Measurements from ENCODE around the gene RCCD1. TPM values are rescaled to one million over a fixed set of nuclear protein-coding genes. Genes with fewer than 3 reads are reported as not detected.

Gene RCCD1
- total RNA-seq, 1 experiment from 2014 or later, result 38.5 TPM

- peaks cover 0 to 4% of the 10 kb centered on the region in 2 experiments; a peak in 3 of 4 replicates for H3K36me3 ChIP-seq (ENCODE audit: control insufficient read depth in 1 of 2, insufficient read depth in 2 of 2, low read length in 2 of 2)
- H3K9me2 ChIP-seq (ENCODE audit: insufficient read depth), result no peaks in the 10 kb centered on the region
- DNase-seq (ENCODE audit: low read depth, low spot score), result no peak
- H3K27ac ChIP-seq (ENCODE audit: low read depth, low read length), result no peak overlapping the region
- H3K4me3 ChIP-seq (replicated peaks in 1 of 2; ENCODE audit: low read depth in 1 of 2, low read length in 2 of 2), result no peak overlapping the region
- H3K79me2 ChIP-seq (ENCODE audit: insufficient read depth, low read length), result no peaks in the 10 kb centered on the region
- no peak overlapping the region for H2AFZ ChIP-seq (ENCODE audit: low read depth, low read length, poor library complexity, severe bottlenecking)
- H3K9me3 ChIP-seq (ENCODE audit: control insufficient read depth in 1 of 2, insufficient read depth in 1 of 2, low read depth in 1 of 2, low read length in 2 of 2), result no peaks in the 10 kb centered on the region
- BruUV-seq (replicated peaks), result no TSS peak
- no peak for ATAC-seq
- no peaks in the 10 kb centered on the region for H3K27me3 ChIP-seq (ENCODE audit: insufficient read depth, low read length)
- intact Hi-C loops (cut with micrococcal nuclease), result no loop called here
- ChIA-PET RAD21 (ENCODE audit: low non-redundant PET in 1 of 2, low total read pairs in 2 of 2, uncharacterized antibody in 2 of 2, unreplicated experiment in 2 of 2) (no interaction called here), CTCF (interaction anchor here (2.0 kb wide), 1 partner anchor 10 kb away, joined by 8 read pairs; the partner anchor contains the start of gene HDDC3), POLR2A (no interaction called here)
- no peaks in the 10 kb centered on the region for H4K20me1 ChIP-seq (ENCODE audit: insufficient read depth)
- no peak overlapping the region for H3K4me2 ChIP-seq (ENCODE audit: low read length)
- TF ChIP-seq YY1 (IDR thresholded peaks at IDR 0.05; ENCODE audit: extremely low read depth, insufficient replicate concordance, low read depth, low read length) (no peak), JUND (IDR thresholded peaks at IDR 0.05) (no peak), EGR1 (IDR thresholded peaks at IDR 0.05; ENCODE audit: low read depth) (no peak), SIN3A (IDR thresholded peaks at IDR 0.05; ENCODE audit: low read depth) (no peak), SRF (IDR thresholded peaks at IDR 0.05; ENCODE audit: low read depth) (no peak), REST (IDR thresholded peaks at IDR 0.05; ENCODE audit: low read depth) (no peak), CEBPB (IDR thresholded peaks at IDR 0.05; ENCODE audit: low read depth) (no peak), EZH2 (IDR thresholded peaks at IDR 0.05) (no peak), MAX (IDR thresholded peaks at IDR 0.05) (no peak), TCF7L2 (IDR thresholded peaks at IDR 0.05; ENCODE audit: borderline replicate concordance, extremely low read depth, insufficient read depth, insufficient read length) (no peak), CBX3 (IDR thresholded peaks at IDR 0.05; ENCODE audit: low read depth) (no peak), RAD21 (IDR thresholded peaks at IDR 0.05; ENCODE audit: low read depth) (no peak), ATF3 (IDR thresholded peaks at IDR 0.05) (no peak), EZH2phosphoT487 (IDR thresholded peaks at IDR 0.05; ENCODE audit: borderline replicate concordance) (no peak), SP1 (IDR thresholded peaks at IDR 0.05; ENCODE audit: low read depth) (no peak), FOSL1 (IDR thresholded peaks at IDR 0.05; ENCODE audit: low read depth) (no peak), ZBTB33 (IDR thresholded peaks at IDR 0.05; ENCODE audit: extremely low read depth, insufficient replicate concordance, low read length) (no peak)
- H3K9ac ChIP-seq (ENCODE audit: low read length), result no peak overlapping the region
- H3K4me1 ChIP-seq (ENCODE audit: control insufficient read depth in 1 of 2, insufficient read depth in 2 of 2, low read length in 2 of 2), result no peaks in the 10 kb centered on the region
These were observed 32.8 kb upstream of the RCCD1 start for GRCh38 chr15:90921887-90922286.
